CD14-positive monocyte (primary cell): ENCODE measurements around the gene COL4A2. TPM values are rescaled to one million over a fixed set of nuclear protein-coding genes. Genes with fewer than 3 reads are reported as not detected.

Experiments used
- DNase-seq, 3 donors: peaks; one replicate each; pipeline ENCODE4 v3.0.0-alpha.2; 2011 to 2022
- H2AFZ ChIP-seq: 2 replicates; pipeline ENCODE4 v1.6.0; 2012; ENCODE audit warnings: mild to moderate bottlenecking, low read depth, low read length, inconsistent platforms; ENCODE audit not compliant: insufficient read depth, poor library complexity, severe bottlenecking
- H3K27ac ChIP-seq, 2 donors: 1 replicate in 1 of 2; 2 replicates in 1 of 2; pipeline ENCODE4 v1.5.1; 2012 to 2013; ENCODE audit warnings: low read length in 2 of 2, control low read depth in 1 of 2, inconsistent platforms in 1 of 2, low read depth in 1 of 2, mild to moderate bottlenecking in 1 of 2
- H3K27me3 ChIP-seq, 2 donors: one replicate each; pipeline versions ENCODE4 v1.6.0 to v1.6.1; 2011 to 2013; ENCODE audit warnings: low read length in 2 of 2; ENCODE audit not compliant: control insufficient read depth in 2 of 2, insufficient read depth in 2 of 2
- H3K36me3 ChIP-seq, 2 donors: replicated peaks in 1 of 2; 1 replicate in 1 of 2; 2 replicates in 1 of 2; pipeline versions ENCODE4 v1.5.1 to v1.6.1; 2012 to 2013; ENCODE audit warnings: low read length in 2 of 2, control low read depth in 1 of 2, inconsistent platforms in 1 of 2, mild to moderate bottlenecking in 1 of 2; ENCODE audit not compliant: insufficient read depth in 2 of 2, control insufficient read depth in 1 of 2
- H3K4me1 ChIP-seq, 2 donors: 1 replicate in 1 of 2; 2 replicates in 1 of 2; pipeline versions ENCODE4 v1.5.1 to v1.6.1; 2012 to 2013; ENCODE audit warnings: low read length in 2 of 2, control low read depth in 1 of 2, inconsistent platforms in 1 of 2, mild to moderate bottlenecking in 1 of 2, moderate library complexity in 1 of 2; ENCODE audit not compliant: insufficient read depth in 2 of 2, control insufficient read depth in 1 of 2
- H3K4me2 ChIP-seq: replicated peaks from 2 replicates; pipeline ENCODE3; 2012; ENCODE audit warnings: low read length, moderate library complexity, mild to moderate bottlenecking; ENCODE audit not compliant: poor library complexity, severe bottlenecking; ENCODE audit errors: extremely low read depth
- H3K4me3 ChIP-seq, 3 experiments: fragments of 200-600 bp in 1 of 3; sonication (generic) in 1 of 3; replicated peaks in 1 of 3; 1 replicate in 2 of 3; 2 replicates in 1 of 3; pipeline ENCODE4 v1.5.1; 2011 to 2013; ENCODE audit warnings: low read length in 3 of 3, mild to moderate bottlenecking in 3 of 3, control low read depth in 2 of 3, low read depth in 2 of 3, inconsistent platforms in 1 of 3, moderate library complexity in 1 of 3
- H3K79me2 ChIP-seq: 2 replicates; pipeline ENCODE4 v1.6.0; 2012; ENCODE audit warnings: mild to moderate bottlenecking, control low read depth, inconsistent platforms, low read length, moderate library complexity; ENCODE audit not compliant: insufficient read depth
- H3K9ac ChIP-seq: 2 replicates; pipeline ENCODE4 v1.6.0; 2017; ENCODE audit warnings: low read length, mild to moderate bottlenecking; ENCODE audit not compliant: insufficient read depth, poor library complexity, severe bottlenecking
- H3K9me3 ChIP-seq, 2 donors: replicated peaks in 1 of 2; 1 replicate in 1 of 2; 2 replicates in 1 of 2; pipeline versions ENCODE4 v1.5.1 to v1.6.1; 2012 to 2013; ENCODE audit warnings: low read length in 2 of 2, control low read depth in 1 of 2; ENCODE audit not compliant: control insufficient read depth in 1 of 2, insufficient read depth in 1 of 2
- H4K20me1 ChIP-seq: 2 replicates; pipeline ENCODE4 v1.6.0; 2012; ENCODE audit warnings: mild to moderate bottlenecking, low read length, control low read depth, moderate library complexity; ENCODE audit not compliant: insufficient read depth
- H3K27ac Mint-ChIP-seq, 7 donors: one replicate each; pipeline ENCODE4 v1.8.0; 2020; ENCODE audit warnings: mild to moderate bottlenecking in 7 of 7, mixed read lengths in 7 of 7, moderate library complexity in 6 of 7, inconsistent platforms in 2 of 7
- H3K27me3 Mint-ChIP-seq, 3 donors: one replicate each; pipeline ENCODE4 v1.8.0; 2021 to 2022; ENCODE audit warnings: low read depth in 3 of 3, mild to moderate bottlenecking in 3 of 3, mixed read lengths in 3 of 3, moderate library complexity in 3 of 3, inconsistent platforms in 1 of 3
- H3K36me3 Mint-ChIP-seq, 2 donors: one replicate each; pipeline ENCODE4 v1.8.0; 2020; ENCODE audit warnings: mixed read lengths in 2 of 2, inconsistent platforms in 1 of 2, mild to moderate bottlenecking in 1 of 2
- H3K4me1 Mint-ChIP-seq: one replicate; pipeline ENCODE4 v1.8.0; 2020; ENCODE audit warnings: mild to moderate bottlenecking, mixed read lengths
- H3K4me3 Mint-ChIP-seq, 2 donors: one replicate each; pipeline ENCODE4 v1.8.0; 2020; ENCODE audit warnings: mild to moderate bottlenecking in 2 of 2, mixed read lengths in 2 of 2, moderate library complexity in 1 of 2
- H3K9me3 Mint-ChIP-seq, 7 donors: one replicate each; pipeline ENCODE4 v1.8.0; 2020 to 2022; ENCODE audit warnings: mixed read lengths in 7 of 7, mild to moderate bottlenecking in 6 of 7, moderate library complexity in 6 of 7, inconsistent platforms in 2 of 7
- CTCF ChIP-seq: fragments of 200-600 bp; IDR thresholded peaks from one replicate; pipeline ENCODE4 v1.8.0; 2022; ENCODE audit warnings: antibody characterized with exemption, mild to moderate bottlenecking
- WGBS: methylation state at CpG from one replicate; pipeline ENCODE4 v1.1.5; 2013; ENCODE audit warnings: missing lambda C conversion rate; ENCODE audit not compliant: insufficient coverage; 5-methylcytosine and 5-hydroxymethylcytosine counted together
- intact Hi-C, 2 donors: fragments of 100-400 bp; cut with micrococcal nuclease; formaldehyde crosslinking; loops; one replicate each; pipeline versions ENCODE4 v1.15.0 to v1.15.1; 2023
- polyA plus RNA-seq, 3 donors: library from polyadenylated mRNA; depleted of rRNA in 1 of 3; unstranded in 2 of 3; stranded (reverse) in 1 of 3; fragments of 300-500 nt in 2 of 3; fragments of >200 nt in 1 of 3; fragmentation: Illumina TruSeq in 2 of 3; gene quantifications; 1 replicate in 2 of 3; 2 replicates in 1 of 3; pipeline ENCODE4 v1.2.3, GENCODE V29; 2012 to 2021

The COL4A2 gene
- polyA plus RNA-seq, 3 donors = not detected

GRCh38 chr13:110293649-110294048 is 13.4 kb upstream of the COL4A2 start:
- H2AFZ ChIP-seq = no peak overlapping the region
- H3K4me3 ChIP-seq = no peak overlapping the region
- DNase-seq = no peak
- no peaks in the 10 kb centered on the region for H3K4me1 Mint-ChIP-seq
- TF ChIP-seq CTCF = no peak
- H3K27me3 Mint-ChIP-seq = peaks cover 20 to 45% (median 23%) of the 10 kb centered on the region in 3 donors
- H3K27ac ChIP-seq = no peak overlapping the region
- H3K36me3 ChIP-seq = no peaks in the 10 kb centered on the region
- peaks cover 0 to 3% (median 0%) of the 10 kb centered on the region in 7 donors for H3K9me3 Mint-ChIP-seq
- no peaks in the 10 kb centered on the region for H4K20me1 ChIP-seq
- intact Hi-C loops = no loop called here
- H3K27me3 ChIP-seq = peaks cover 17 to 34% of the 10 kb centered on the region in 2 donors
- no peak overlapping the region for H3K4me2 ChIP-seq
- H3K9me3 ChIP-seq = peaks cover 0 to under 1% of the 10 kb centered on the region in 2 donors
- no peak overlapping the region for H3K27ac Mint-ChIP-seq
- H3K4me1 ChIP-seq = no peaks in the 10 kb centered on the region
- no peak overlapping the region for H3K4me3 Mint-ChIP-seq
- WGBS = 100% methylated on average over 3 of the region's 3 CpGs
- no peaks in the 10 kb centered on the region for H3K36me3 Mint-ChIP-seq
- H3K79me2 ChIP-seq = no peaks in the 10 kb centered on the region
- H3K9ac ChIP-seq = no peak overlapping the region

DNA sequence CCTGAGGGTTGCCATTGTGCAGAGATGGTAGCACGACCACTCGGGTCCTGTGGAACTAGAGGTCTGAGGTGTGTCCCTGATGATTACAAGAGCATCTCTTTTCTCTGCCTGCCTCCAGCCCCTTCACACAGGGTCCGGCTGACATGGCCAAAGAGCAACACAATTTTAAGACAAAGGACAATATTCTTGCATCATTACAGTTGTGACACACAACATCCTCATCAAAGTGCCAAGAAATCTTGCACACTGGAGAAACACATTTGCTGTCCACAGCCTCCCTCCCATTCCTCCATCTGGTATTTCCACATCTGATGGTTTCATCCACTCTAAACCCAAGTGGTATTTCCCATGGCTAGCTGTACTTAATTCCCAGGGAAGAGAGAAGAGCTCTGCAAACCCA is 12.9 kb upstream of the COL4A2 start:
- Mint-ChIP-seq H3K9me3 (peaks cover 0 to 5% (median 0%) of the 10 kb centered on the region in 7 donors), H3K4me3 (no peak overlapping the region), H3K4me1 (no peaks in the 10 kb centered on the region), H3K36me3 (no peaks in the 10 kb centered on the region), H3K27ac (no peak overlapping the region), H3K27me3 (peaks cover 25 to 47% (median 28%) of the 10 kb centered on the region in 3 donors)
- no peaks in the 10 kb centered on the region for H3K4me1 ChIP-seq
- 100% methylated on average over 2 of the region's 3 CpGs for WGBS
- DNase-seq = no peak
- H4K20me1 ChIP-seq = no peaks in the 10 kb centered on the region
- no peaks in the 10 kb centered on the region for H3K36me3 ChIP-seq
- H3K9ac ChIP-seq = no peak overlapping the region
- intact Hi-C loops = no loop called here
- H3K27me3 ChIP-seq = peaks cover 19 to 39% of the 10 kb centered on the region in 2 donors
- no peak overlapping the region for H2AFZ ChIP-seq
- H3K27ac ChIP-seq = no peak overlapping the region
- H3K4me2 ChIP-seq = no peak overlapping the region
- TF ChIP-seq CTCF = no peak
- H3K79me2 ChIP-seq = no peaks in the 10 kb centered on the region
- H3K4me3 ChIP-seq = no peak overlapping the region
- peaks cover 0 to 5% of the 10 kb centered on the region in 2 donors for H3K9me3 ChIP-seq
